Progenitor cell of endocrine pancreas (in vitro differentiated cells): ENCODE results near the gene GDF10. TPM values are rescaled to one million over a fixed set of nuclear protein-coding genes. Genes with fewer than 3 reads are reported as not detected.

Experiments used
- DNase-seq: peaks from one replicate; pipeline ENCODE4 v3.0.0; 2021; ENCODE audit warnings: low spot score; ENCODE audit not compliant: unreplicated experiment
- H3K27ac Mint-ChIP-seq: 2 replicates; pipeline ENCODE4 v1.8.0; 2021; ENCODE audit warnings: mild to moderate bottlenecking, moderate library complexity, mixed read lengths
- H3K27me3 Mint-ChIP-seq: 2 replicates; pipeline ENCODE4 v1.8.0; 2021; ENCODE audit warnings: mixed read lengths
- H3K36me3 Mint-ChIP-seq: 2 replicates; pipeline ENCODE4 v1.8.0; 2022; ENCODE audit warnings: mixed read lengths; ENCODE audit not compliant: insufficient read depth
- H3K4me1 Mint-ChIP-seq: 2 replicates; pipeline ENCODE4 v1.8.0; 2021; ENCODE audit warnings: low read depth, mixed read lengths
- H3K4me3 Mint-ChIP-seq: 2 replicates; pipeline ENCODE4 v1.8.0; 2021; ENCODE audit warnings: low read depth, mild to moderate bottlenecking, moderate library complexity, mixed read lengths
- H3K9me3 Mint-ChIP-seq: 2 replicates; pipeline ENCODE4 v1.8.0; 2021; ENCODE audit warnings: low read depth, mixed read lengths
- CTCF ChIP-seq: fragments of 200-600 bp; sonication (generic); IDR thresholded peaks from one replicate; pipeline ENCODE4 v1.5.0; 2021; ENCODE audit warnings: antibody characterized with exemption, mild to moderate bottlenecking; ENCODE audit not compliant: unreplicated experiment
- total RNA-seq: library from RNA; stranded (reverse); gene quantifications from 2 replicates; pipeline ENCODE4 v1.2.1, GENCODE V29; 2021

GDF10 gene
- total RNA-seq, 1 donor from 2014 or later, result not detected

DNA sequence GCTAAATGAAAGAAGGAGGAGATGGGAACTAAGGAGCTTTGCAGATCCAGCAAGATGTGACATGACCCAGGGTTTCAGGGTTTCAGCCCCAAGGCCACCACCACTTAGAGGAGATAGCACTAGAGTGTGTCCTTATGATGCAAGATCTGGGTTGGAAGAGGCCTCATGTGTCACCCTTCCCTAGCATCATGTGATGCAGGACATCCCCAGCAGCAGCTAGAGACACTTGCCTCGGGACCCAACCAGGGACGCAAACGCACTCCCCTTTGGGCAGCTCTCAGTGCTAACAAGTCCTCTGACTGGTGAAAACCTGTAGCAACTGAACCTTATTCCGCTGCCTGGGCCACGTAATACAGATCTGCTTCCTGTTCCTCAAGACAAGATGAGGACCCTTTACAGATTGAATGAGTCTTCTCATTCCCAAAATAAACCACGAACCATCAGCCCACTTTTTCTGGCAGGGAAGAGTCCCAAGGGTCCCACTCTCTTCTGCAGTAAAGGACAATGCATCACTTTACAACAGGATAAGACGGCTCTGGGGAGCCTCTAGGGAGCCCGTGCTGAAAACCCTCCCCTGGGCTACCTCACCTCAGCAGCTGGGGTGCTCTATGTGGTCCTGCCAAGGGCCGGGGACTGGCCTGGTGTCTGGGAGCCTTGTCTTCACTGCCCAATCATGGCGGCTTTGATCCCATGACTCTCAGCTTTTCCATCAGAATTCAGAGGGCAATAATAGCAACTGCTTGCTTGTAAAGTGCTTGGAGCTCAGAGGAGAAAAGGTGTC lies 44.8 kb upstream of the GDF10 start:
- peaks cover 4% of the 10 kb centered on the region for H3K4me1 Mint-ChIP-seq
- H3K36me3 Mint-ChIP-seq, result no peaks in the 10 kb centered on the region
- H3K4me3 Mint-ChIP-seq, result no peak overlapping the region
- DNase-seq, result no peak
- H3K27me3 Mint-ChIP-seq, result peaks cover 7% of the 10 kb centered on the region
- no peaks in the 10 kb centered on the region for H3K9me3 Mint-ChIP-seq
- peak overlapping the region; percentile 39 for H3K27ac Mint-ChIP-seq
- no peak for TF ChIP-seq CTCF

DNA sequence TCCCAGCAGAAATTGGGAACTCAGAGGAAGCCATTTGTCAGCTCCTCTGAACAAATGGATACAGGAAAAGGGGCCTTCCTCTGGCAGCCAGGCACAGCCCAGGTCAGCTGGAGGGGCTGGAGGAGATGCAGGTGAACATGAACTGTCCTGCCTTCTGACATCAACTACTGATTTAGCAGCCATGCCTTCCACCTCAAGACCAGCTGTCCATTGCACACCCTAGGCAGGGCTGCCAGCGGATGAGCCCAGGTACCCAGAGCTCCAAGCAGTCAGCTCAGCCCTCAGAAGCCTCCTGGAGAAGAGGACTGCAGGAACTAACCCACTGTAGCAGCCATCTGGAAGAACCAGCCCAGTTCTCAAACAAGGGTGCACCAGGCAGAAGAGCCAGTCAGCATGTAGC lies 44.1 kb upstream of the GDF10 start:
- TF ChIP-seq CTCF, result no peak
- no peaks in the 10 kb centered on the region for H3K36me3 Mint-ChIP-seq
- no peak overlapping the region for H3K27ac Mint-ChIP-seq
- no peak overlapping the region for H3K4me3 Mint-ChIP-seq
- no peaks in the 10 kb centered on the region for H3K9me3 Mint-ChIP-seq
- DNase-seq, result no peak
- peaks cover 4% of the 10 kb centered on the region for H3K4me1 Mint-ChIP-seq
- H3K27me3 Mint-ChIP-seq, result peaks cover 8% of the 10 kb centered on the region

- H3K9me3 Mint-ChIP-seq, result no peaks in the 10 kb centered on the region
- no peak overlapping the region for H3K27ac Mint-ChIP-seq
- peaks cover 8% of the 10 kb centered on the region for H3K27me3 Mint-ChIP-seq
- no peaks in the 10 kb centered on the region for H3K36me3 Mint-ChIP-seq
- H3K4me1 Mint-ChIP-seq, result peaks cover 4% of the 10 kb centered on the region
- DNase-seq, result no peak
- no peak for TF ChIP-seq CTCF
- no peak overlapping the region for H3K4me3 Mint-ChIP-seq
These were observed 43.2 kb upstream of the GDF10 start for GRCh38 chr10:47256751-47257336.

GRCh38 chr10:47257396-47258120 lies 42.4 kb upstream of the GDF10 start:
- Mint-ChIP-seq H3K9me3 (no peaks in the 10 kb centered on the region), H3K4me3 (no peak overlapping the region), H3K36me3 (no peaks in the 10 kb centered on the region), H3K4me1 (peaks cover 4% of the 10 kb centered on the region), H3K27ac (no peak overlapping the region), H3K27me3 (peaks cover 8% of the 10 kb centered on the region)
- DNase-seq, result no peak
- no peak for TF ChIP-seq CTCF

- no peak overlapping the region for H3K4me3 Mint-ChIP-seq
- H3K36me3 Mint-ChIP-seq, result no peaks in the 10 kb centered on the region
- H3K27me3 Mint-ChIP-seq, result peaks cover 10% of the 10 kb centered on the region
- H3K9me3 Mint-ChIP-seq, result no peaks in the 10 kb centered on the region
- H3K4me1 Mint-ChIP-seq, result peaks cover 4% of the 10 kb centered on the region
- no peak for DNase-seq
- TF ChIP-seq CTCF, result no peak
- no peak overlapping the region for H3K27ac Mint-ChIP-seq
These were observed 41.1 kb upstream of the GDF10 start for GRCh38 chr10:47258921-47259320.
